HEK293 (cell line): ENCODE data around the gene C16orf74.

Experiments used
- BCL11B ChIP-seq: fragments of 450-650 bp; formaldehyde crosslinking; IDR thresholded peaks from 2 replicates; pipeline ENCODE4 v1.5.1; 2016; ENCODE audit warnings: low read depth, missing biosample characterization, missing genetic modification characterization
- CTCF ChIP-seq: fragments of 450-650 bp; formaldehyde crosslinking; IDR thresholded peaks from 2 replicates; pipeline ENCODE4 v1.5.1; 2016; ENCODE audit warnings: missing biosample characterization, missing genetic modification characterization
- REST ChIP-seq: fragments of 450-650 bp; formaldehyde crosslinking; IDR thresholded peaks from 2 replicates; pipeline ENCODE4 v1.5.1; 2016; ENCODE audit warnings: missing biosample characterization, missing genetic modification characterization
- ZBTB11 ChIP-seq: fragments of 450-650 bp; formaldehyde crosslinking; conservative IDR thresholded peaks from 2 replicates; pipeline ENCODE4 v1.5.1; 2016; ENCODE audit warnings: low read depth, missing biosample characterization, missing genetic modification characterization
- ZNF157 ChIP-seq: fragments of 450-650 bp; formaldehyde crosslinking; IDR thresholded peaks from 2 replicates; pipeline ENCODE4 v1.5.1; 2016; ENCODE audit warnings: missing biosample characterization, missing genetic modification characterization
- ZNF174 ChIP-seq: fragments of 450-650 bp; formaldehyde crosslinking; IDR thresholded peaks from 2 replicates; pipeline ENCODE4 v1.5.0; 2017; ENCODE audit warnings: missing biosample characterization, mild to moderate bottlenecking, missing genetic modification characterization
- ZNF214 ChIP-seq: fragments of 450-650 bp; formaldehyde crosslinking; IDR thresholded peaks from 2 replicates; pipeline ENCODE4 v1.5.1; 2017; ENCODE audit warnings: missing biosample characterization, mild to moderate bottlenecking, missing genetic modification characterization, borderline replicate concordance
- ZNF266 ChIP-seq: fragments of 450-650 bp; formaldehyde crosslinking; IDR thresholded peaks from 2 replicates; pipeline ENCODE4 v1.5.1; 2016; ENCODE audit warnings: missing biosample characterization, missing genetic modification characterization, low read depth
- ZNF423 ChIP-seq: fragments of 450-650 bp; formaldehyde crosslinking; IDR thresholded peaks from 2 replicates; pipeline ENCODE4 v1.5.1; 2016; ENCODE audit warnings: missing biosample characterization, missing genetic modification characterization
- ZNF660 ChIP-seq: fragments of 450-650 bp; IDR thresholded peaks from 2 replicates; pipeline ENCODE4 v1.5.1; 2018; ENCODE audit warnings: missing biosample characterization, mild to moderate bottlenecking, missing genetic modification characterization

GRCh38 chr16:85683363-85683762 lies 67.5 kb downstream of the C16orf74 start:
- TF ChIP-seq ZNF266: no peak
- no peak for TF ChIP-seq CTCF (tag by site-specific recombination)
- no peak for TF ChIP-seq BCL11B (tag by site-specific recombination)
- TF ChIP-seq REST (tag by site-specific recombination): no peak
- TF ChIP-seq ZNF423 (tag by site-specific recombination): no peak
- TF ChIP-seq ZNF214 (tag by site-specific recombination): no peak
- no peak for TF ChIP-seq ZNF174 (tag by site-specific recombination)
- no peak for TF ChIP-seq ZBTB11
- no peak for TF ChIP-seq ZNF157 (tag by site-specific recombination)
- no peak for TF ChIP-seq ZNF660 (tag by site-specific recombination)
